Activated CD4-positive, alpha-beta T cell treated with anti-CD3 and anti-CD28 coated beads, Interleukin-2, amount 50 U/mL, for 48 hours (primary cell): ENCODE data around the gene AGGF1.
"Not testable (repeated sequence)": the region's sequence is repeated elsewhere in the genome, so short reads cannot be mapped to it uniquely, and the experiment has no call there.

Experiments used
- DNase-seq, 2 experiments: peaks; one replicate each; pipeline ENCODE4 v3.0.0-alpha.2; 2020

The AGGF1 gene

DNA sequence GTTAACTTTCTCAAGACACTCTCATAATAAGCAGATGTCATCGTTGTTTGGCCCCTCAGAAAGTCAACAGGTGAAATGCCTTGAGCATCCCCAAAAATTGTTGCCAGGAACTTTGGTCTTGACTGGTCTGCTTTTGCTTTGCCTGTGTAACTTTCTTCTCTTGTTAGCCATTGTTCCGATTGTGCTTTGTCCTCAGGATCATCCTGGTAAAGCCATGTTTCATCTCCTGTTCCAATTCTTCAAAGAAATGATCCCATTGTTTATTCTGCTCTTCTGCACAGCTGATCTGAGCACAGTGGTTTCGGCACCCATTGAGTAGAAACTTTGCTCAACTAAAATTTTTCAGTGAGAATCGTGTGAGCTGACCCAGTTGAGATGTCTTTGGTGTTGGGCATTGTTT lies 65.0 kb downstream of the AGGF1 start:
- DNase-seq, result no peak

DNA sequence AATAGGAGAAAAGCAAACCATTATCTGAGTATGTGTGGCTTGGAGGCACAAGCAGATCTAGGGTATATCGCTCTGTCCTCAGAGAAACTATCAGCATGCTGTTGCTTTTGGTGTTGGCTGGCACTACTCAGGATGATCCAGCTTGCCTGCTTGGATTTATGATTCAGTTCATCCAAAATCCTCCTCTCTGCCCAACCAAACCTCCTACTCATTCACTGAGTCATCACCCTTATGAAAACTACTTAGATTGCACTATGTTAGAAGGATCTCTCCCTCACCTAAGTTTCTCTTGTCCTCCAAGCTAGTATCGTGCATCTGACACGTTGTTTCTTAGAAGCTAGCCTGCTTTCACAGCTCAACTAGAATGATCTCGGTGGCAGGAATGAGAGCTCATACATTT lies 71.1 kb downstream of the AGGF1 start:
- no peak for DNase-seq

- DNase-seq, result no peak
These were observed 72.3 kb downstream of the AGGF1 start for GRCh38 chr5:77102549-77102948.

DNA sequence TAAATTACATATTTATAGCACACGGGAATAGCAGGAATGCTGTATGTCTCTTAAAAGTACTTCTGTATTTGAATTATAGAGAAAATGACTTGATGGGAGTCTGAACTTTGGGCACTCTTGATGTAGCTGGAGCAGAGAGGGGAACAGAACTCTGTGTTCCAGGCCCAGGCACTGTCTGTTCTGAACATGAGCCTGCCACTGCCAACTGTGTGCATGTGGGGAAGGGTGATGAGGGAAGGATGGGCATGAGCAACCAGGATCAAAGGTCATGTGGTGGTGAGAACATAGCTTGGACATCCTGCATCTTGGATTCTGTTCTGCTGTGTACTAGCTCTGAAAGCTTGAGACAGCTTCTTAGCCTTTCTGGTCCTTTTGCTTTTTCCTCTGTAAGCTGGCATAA lies 73.3 kb downstream of the AGGF1 start:
- no peak for DNase-seq

DNA sequence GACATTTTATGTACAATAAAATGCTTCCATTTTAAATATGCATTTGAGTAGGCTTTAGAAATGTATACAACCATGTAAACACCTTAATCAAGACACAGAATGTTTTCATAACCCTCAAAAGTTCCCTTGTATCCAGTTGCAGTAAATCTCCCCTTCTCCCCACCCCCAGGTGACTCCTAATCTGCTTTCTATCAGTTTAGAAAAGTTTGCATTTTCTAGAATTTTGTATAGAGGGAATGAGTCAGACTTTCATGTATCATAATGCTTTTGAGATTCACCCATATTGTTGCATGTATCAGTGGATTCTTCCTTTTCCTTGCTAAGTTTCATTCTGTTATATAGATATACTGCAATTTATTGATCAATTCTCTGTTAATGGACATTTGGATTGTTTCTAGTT lies 74.6 kb downstream of the AGGF1 start:
- DNase-seq, result no peak

DNA sequence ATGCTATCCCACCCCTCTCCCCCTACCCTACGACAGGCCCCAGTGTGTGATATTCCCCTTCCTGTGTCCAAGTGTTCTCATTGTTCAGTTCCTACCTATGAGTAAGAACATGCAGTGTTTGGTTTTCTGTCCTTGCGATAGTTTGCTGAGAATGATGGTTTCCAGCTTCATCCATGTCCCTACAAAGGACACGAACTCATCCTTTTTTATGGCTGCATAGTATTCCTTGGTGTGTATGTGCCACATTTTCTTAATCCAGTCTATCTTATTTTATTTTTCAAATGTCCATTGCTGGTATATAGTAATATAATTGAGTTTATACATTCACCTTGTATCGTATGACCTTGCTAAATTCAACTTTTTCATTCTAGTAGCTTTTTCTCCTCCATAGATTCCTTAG lies 76.8 kb downstream of the AGGF1 start:
- not testable (repeated sequence) for DNase-seq
